ENCODE results near the gene GSG1.

DNA sequence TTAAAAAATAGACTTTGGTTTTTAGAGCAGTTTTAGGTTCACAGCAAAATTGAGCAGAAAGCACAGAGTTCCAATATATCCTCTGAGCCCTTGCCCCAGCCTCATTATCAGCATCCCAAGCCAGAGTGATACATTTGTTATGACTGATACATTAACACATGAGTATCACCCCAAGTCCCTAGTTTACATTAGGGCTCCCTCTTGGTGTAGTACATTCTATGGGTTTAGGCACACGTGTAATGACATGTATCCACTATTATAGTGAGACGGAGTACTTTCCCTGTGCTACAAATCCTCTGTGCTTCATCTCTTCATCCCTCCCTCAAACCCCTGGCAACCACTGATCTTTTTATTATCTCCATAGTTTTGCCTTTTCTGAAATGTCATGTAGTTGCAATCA, 22.5 kb upstream of the GSG1 start:
- TF ChIP-seq EZH2phosphoT487 (IDR thresholded peaks at IDR 0.05; ENCODE audit: insufficient read depth, low read depth) (no peak), EZH2 (IDR thresholded peaks at IDR 0.05; ENCODE audit: insufficient read depth, poor library complexity, severe bottlenecking) (no peak)

All from GM23248 (cell line).